Stomach (tissue), 4 donors: Measurements from ENCODE around the gene TAOK1.

Source experiments
- EP300 ChIP-seq: sonication (generic); formaldehyde crosslinking; IDR thresholded peaks from one replicate; pipeline ENCODE4 v1.6.1; 2017; ENCODE audit warnings: antibody characterized with exemption
- POLR2A ChIP-seq, 4 donors: fragments of 450-650 bp; IDR thresholded peaks; one replicate each; pipeline ENCODE4 v1.6.1; 2016; ENCODE audit warnings: antibody characterized with exemption in 4 of 4, control low read depth in 2 of 4, mild to moderate bottlenecking in 1 of 4, moderate library complexity in 1 of 4
- POLR2AphosphoS5 ChIP-seq, 3 donors: sonication (generic); formaldehyde crosslinking; IDR thresholded peaks; one replicate each; pipeline ENCODE4 v1.6.1; 2016; ENCODE audit warnings: antibody characterized with exemption in 3 of 3
- TF ChIP-seq, protein P1 (sequence below), 7 experiments: fragments of 450-650 bp in 4 of 7; fragments of 200-600 bp in 3 of 7; sonication (generic) in 3 of 7; IDR thresholded peaks; one replicate each; pipeline ENCODE4 v1.5.1; 2016 to 2019; ENCODE audit warnings: antibody characterized with exemption in 7 of 7, control low read depth in 2 of 7, mild to moderate bottlenecking in 1 of 7

DNA sequence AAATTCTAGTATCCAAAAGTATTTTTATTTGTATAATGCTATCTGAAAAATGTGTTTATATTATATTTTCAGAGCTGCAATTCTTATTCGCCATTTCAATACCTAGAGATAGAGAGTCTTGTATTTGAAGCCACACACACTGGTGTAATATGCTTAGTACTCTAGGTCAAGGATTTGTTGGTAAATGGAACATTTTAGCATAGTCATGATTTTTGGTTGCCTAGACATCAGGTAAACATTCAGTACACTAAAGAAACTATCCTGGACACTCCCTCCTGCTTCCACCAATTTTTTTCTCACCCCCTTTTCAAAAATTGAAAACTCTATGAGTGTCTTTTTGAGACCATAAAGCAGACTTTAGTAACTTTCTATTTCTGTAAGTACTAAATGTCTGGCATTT lies 155.9 kb downstream of the TAOK1 start:
- TF ChIP-seq, protein P1, sequence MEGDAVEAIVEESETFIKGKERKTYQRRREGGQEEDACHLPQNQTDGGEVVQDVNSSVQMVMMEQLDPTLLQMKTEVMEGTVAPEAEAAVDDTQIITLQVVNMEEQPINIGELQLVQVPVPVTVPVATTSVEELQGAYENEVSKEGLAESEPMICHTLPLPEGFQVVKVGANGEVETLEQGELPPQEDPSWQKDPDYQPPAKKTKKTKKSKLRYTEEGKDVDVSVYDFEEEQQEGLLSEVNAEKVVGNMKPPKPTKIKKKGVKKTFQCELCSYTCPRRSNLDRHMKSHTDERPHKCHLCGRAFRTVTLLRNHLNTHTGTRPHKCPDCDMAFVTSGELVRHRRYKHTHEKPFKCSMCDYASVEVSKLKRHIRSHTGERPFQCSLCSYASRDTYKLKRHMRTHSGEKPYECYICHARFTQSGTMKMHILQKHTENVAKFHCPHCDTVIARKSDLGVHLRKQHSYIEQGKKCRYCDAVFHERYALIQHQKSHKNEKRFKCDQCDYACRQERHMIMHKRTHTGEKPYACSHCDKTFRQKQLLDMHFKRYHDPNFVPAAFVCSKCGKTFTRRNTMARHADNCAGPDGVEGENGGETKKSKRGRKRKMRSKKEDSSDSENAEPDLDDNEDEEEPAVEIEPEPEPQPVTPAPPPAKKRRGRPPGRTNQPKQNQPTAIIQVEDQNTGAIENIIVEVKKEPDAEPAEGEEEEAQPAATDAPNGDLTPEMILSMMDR (IDR thresholded peaks at IDR 0.05), result no peak
- TF ChIP-seq POLR2AphosphoS5 (IDR thresholded peaks at IDR 0.05), result no peak
- no peak for TF ChIP-seq POLR2A (IDR thresholded peaks at IDR 0.05)
- no peak for TF ChIP-seq EP300
